ENCODE data around the gene IFT20.

The IFT20 gene

DNA sequence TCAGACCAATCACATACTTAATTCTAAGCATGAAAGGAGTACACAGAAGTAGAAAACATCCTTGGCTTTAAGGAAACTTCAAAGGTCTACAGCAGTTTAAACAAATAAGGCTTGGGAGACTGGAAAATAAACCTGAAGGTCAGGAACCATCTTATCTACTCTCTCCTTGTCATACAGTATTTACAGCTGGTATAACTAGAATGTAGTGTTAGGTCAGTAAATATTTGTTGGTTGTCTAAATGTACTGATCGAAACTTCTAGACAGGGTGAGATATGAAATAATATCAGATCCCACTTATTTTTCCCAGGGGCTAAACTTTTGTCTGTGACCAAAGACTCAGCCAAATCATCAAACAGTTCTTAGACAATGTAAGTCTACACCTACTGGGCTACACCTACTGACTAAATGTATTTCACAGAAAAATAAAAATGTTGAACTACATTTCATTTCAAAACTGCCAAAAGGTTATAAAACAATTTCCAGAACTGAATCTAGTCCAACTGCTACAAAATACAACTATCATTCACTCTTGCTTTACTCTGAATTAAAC, 43.4 kb downstream of the IFT20 start:
- no peaks in the 10 kb centered on the region for H3K4me1 ChIP-seq (ENCODE audit: insufficient read depth, low read length, severe bottlenecking)
- no peaks in the 10 kb centered on the region for H3K36me3 ChIP-seq (ENCODE audit: insufficient read depth, low read length)
- H3K4me2 ChIP-seq (ENCODE audit: low read length), result no peak overlapping the region
- no peaks in the 10 kb centered on the region for H3K27me3 ChIP-seq (ENCODE audit: insufficient read depth, low read length)
- no peaks in the 10 kb centered on the region for H3F3A ChIP-seq (ENCODE audit: insufficient read depth, low read length)
- no peak for TF ChIP-seq EZH2 (IDR thresholded peaks at IDR 0.05; ENCODE audit: borderline replicate concordance, low read length)
- TF ChIP-seq, protein P1, sequence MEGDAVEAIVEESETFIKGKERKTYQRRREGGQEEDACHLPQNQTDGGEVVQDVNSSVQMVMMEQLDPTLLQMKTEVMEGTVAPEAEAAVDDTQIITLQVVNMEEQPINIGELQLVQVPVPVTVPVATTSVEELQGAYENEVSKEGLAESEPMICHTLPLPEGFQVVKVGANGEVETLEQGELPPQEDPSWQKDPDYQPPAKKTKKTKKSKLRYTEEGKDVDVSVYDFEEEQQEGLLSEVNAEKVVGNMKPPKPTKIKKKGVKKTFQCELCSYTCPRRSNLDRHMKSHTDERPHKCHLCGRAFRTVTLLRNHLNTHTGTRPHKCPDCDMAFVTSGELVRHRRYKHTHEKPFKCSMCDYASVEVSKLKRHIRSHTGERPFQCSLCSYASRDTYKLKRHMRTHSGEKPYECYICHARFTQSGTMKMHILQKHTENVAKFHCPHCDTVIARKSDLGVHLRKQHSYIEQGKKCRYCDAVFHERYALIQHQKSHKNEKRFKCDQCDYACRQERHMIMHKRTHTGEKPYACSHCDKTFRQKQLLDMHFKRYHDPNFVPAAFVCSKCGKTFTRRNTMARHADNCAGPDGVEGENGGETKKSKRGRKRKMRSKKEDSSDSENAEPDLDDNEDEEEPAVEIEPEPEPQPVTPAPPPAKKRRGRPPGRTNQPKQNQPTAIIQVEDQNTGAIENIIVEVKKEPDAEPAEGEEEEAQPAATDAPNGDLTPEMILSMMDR (IDR thresholded peaks at IDR 0.05; ENCODE audit: low read length), result no peak
- H3K9me2 ChIP-seq (ENCODE audit: low read depth, low read length), result no peaks in the 10 kb centered on the region
- H3K9me3 ChIP-seq (ENCODE audit: low read length), result no peaks in the 10 kb centered on the region
- H3K4me3 ChIP-seq (ENCODE audit: low read depth, low read length, poor library complexity, severe bottlenecking), result no peak overlapping the region
- H3K79me2 ChIP-seq (ENCODE audit: insufficient read depth, low read length), result no peaks in the 10 kb centered on the region
- H4K20me1 ChIP-seq (ENCODE audit: insufficient read depth, low read length), result no peaks in the 10 kb centered on the region
- no peak overlapping the region for H3K27ac ChIP-seq (ENCODE audit: low read depth, low read length, poor library complexity, severe bottlenecking)
- no peak overlapping the region for H2AFZ ChIP-seq (ENCODE audit: low read length)
- H3K9ac ChIP-seq (ENCODE audit: low read length), result no peak overlapping the region

GRCh38 chr17:28290703-28291102, 44.6 kb downstream of the IFT20 start:
- Histone ChIP-seq H3K36me3 (ENCODE audit: insufficient read depth, low read length) (no peaks in the 10 kb centered on the region), H3K27ac (ENCODE audit: low read depth, low read length, poor library complexity, severe bottlenecking) (no peak overlapping the region), H3K4me2 (ENCODE audit: low read length) (no peak overlapping the region), H2AFZ (ENCODE audit: low read length) (no peak overlapping the region), H3K4me3 (ENCODE audit: low read depth, low read length, poor library complexity, severe bottlenecking) (no peak overlapping the region), H4K20me1 (ENCODE audit: insufficient read depth, low read length) (no peaks in the 10 kb centered on the region), H3K4me1 (ENCODE audit: insufficient read depth, low read length, severe bottlenecking) (no peaks in the 10 kb centered on the region), H3K9ac (ENCODE audit: low read length) (no peak overlapping the region), H3K9me2 (ENCODE audit: low read depth, low read length) (no peaks in the 10 kb centered on the region), H3F3A (ENCODE audit: insufficient read depth, low read length) (no peaks in the 10 kb centered on the region), H3K9me3 (ENCODE audit: low read length) (no peaks in the 10 kb centered on the region), H3K79me2 (ENCODE audit: insufficient read depth, low read length) (no peaks in the 10 kb centered on the region), H3K27me3 (ENCODE audit: insufficient read depth, low read length) (no peaks in the 10 kb centered on the region)
- TF ChIP-seq, protein P1 (IDR thresholded peaks at IDR 0.05; ENCODE audit: low read length), result no peak
- no peak for TF ChIP-seq EZH2 (IDR thresholded peaks at IDR 0.05; ENCODE audit: borderline replicate concordance, low read length)

DNA sequence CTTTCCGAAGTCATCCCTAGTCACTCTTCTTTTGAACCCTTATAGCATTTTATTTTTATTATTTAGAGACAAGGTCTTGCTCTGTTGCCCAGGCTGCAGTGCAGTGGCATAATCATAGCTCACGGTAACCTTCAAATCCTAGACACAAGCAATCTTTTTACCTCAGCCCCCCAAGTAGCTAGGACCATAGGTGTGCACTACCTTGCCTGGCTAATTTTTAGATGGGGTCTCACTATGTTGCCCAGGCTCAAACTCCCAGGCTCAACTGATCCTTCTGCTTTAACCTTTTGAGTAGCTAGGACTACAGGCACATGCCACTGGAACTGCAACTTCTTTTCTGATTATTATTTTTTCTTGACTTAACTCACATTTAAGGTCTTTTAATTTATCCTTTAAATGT, 49.3 kb downstream of the IFT20 start:
- Histone ChIP-seq H3K36me3 (ENCODE audit: insufficient read depth, low read length) (no peaks in the 10 kb centered on the region), H3K4me3 (ENCODE audit: low read depth, low read length, poor library complexity, severe bottlenecking) (no peak overlapping the region), H3K9ac (ENCODE audit: low read length) (no peak overlapping the region), H2AFZ (ENCODE audit: low read length) (no peak overlapping the region), H3K27me3 (ENCODE audit: insufficient read depth, low read length) (no peaks in the 10 kb centered on the region), H3K9me3 (ENCODE audit: low read length) (no peaks in the 10 kb centered on the region), H3K9me2 (ENCODE audit: low read depth, low read length) (no peaks in the 10 kb centered on the region), H4K20me1 (ENCODE audit: insufficient read depth, low read length) (no peaks in the 10 kb centered on the region), H3K79me2 (ENCODE audit: insufficient read depth, low read length) (no peaks in the 10 kb centered on the region), H3F3A (ENCODE audit: insufficient read depth, low read length) (no peaks in the 10 kb centered on the region), H3K4me2 (ENCODE audit: low read length) (no peak overlapping the region), H3K4me1 (ENCODE audit: insufficient read depth, low read length, severe bottlenecking) (no peaks in the 10 kb centered on the region), H3K27ac (ENCODE audit: low read depth, low read length, poor library complexity, severe bottlenecking) (no peak overlapping the region)
- no peak for TF ChIP-seq EZH2 (IDR thresholded peaks at IDR 0.05; ENCODE audit: borderline replicate concordance, low read length)
- TF ChIP-seq, protein P1 (IDR thresholded peaks at IDR 0.05; ENCODE audit: low read length), result no peak

Measured in OCI-LY1 (cell line).